ENCODE data around the gene TIMELESS. TPM values are rescaled to one million over a fixed set of nuclear protein-coding genes. Genes with fewer than 3 reads are reported as not detected.
A peak's percentile ranks its signal among the peaks of the same experiment; 100 is the strongest.
"Not testable (repeated sequence)": the region's sequence is repeated elsewhere in the genome, so short reads cannot be mapped to it uniquely, and the experiment has no call there.

The TIMELESS gene
- 10.5 and 11.7 TPM in 2 replicates for total RNA-seq

- DNase-seq (ENCODE audit: low read depth in 2 of 2): peak; percentile 73 to 88
Measured at GRCh38 chr12:56448860-56449621, at the start of gene TIMELESS. Gene TIMELESS, minus strand, starts transcription at chr12:56449426. Its CDS starts 15,256 bp downstream, at chr12:56434170.

GRCh38 chr12:56498126-56498902, 49.1 kb upstream of the TIMELESS start:
- not testable (repeated sequence) for DNase-seq (ENCODE audit: low read depth in 2 of 2)

GRCh38 chr12:56496704-56497103, 47.5 kb upstream of the TIMELESS start:
- peak in 1 of 2 donors; percentile 24 for DNase-seq (ENCODE audit: low read depth in 2 of 2)

GRCh38 chr12:56494481-56494880, 45.3 kb upstream of the TIMELESS start:
- DNase-seq (ENCODE audit: low read depth in 2 of 2): not testable (repeated sequence)

GRCh38 chr12:56494106-56494415, 44.8 kb upstream of the TIMELESS start:
- not testable (repeated sequence) for DNase-seq (ENCODE audit: low read depth in 2 of 2)

- not testable (repeated sequence) for DNase-seq (ENCODE audit: low read depth in 2 of 2)
Measured at GRCh38 chr12:56493409-56494105, 44.3 kb upstream of the TIMELESS start.

GRCh38 chr12:56490360-56490759, 41.1 kb upstream of the TIMELESS start:
- no peak for DNase-seq (ENCODE audit: low read depth in 2 of 2)

GRCh38 chr12:56488041-56488955, 39.1 kb upstream of the TIMELESS start, which contains the start of gene GLS2:
Gene GLS2, minus strand, starts transcription at chr12:56488161. Its CDS starts 43 bp downstream, at chr12:56488118.
- peak; percentile 59 to 71 for DNase-seq (ENCODE audit: low read depth in 2 of 2)

GRCh38 chr12:56487448-56488040, 38.3 kb upstream of the TIMELESS start:
- DNase-seq (ENCODE audit: low read depth in 2 of 2): peak in 1 of 2 donors; percentile 17

GRCh38 chr12:56486694-56487093, 37.5 kb upstream of the TIMELESS start:
- DNase-seq (ENCODE audit: low read depth in 2 of 2): no peak

GRCh38 chr12:56484566-56484965, 35.3 kb upstream of the TIMELESS start:
- DNase-seq (ENCODE audit: low read depth in 2 of 2): no peak

- no peak for DNase-seq (ENCODE audit: low read depth in 2 of 2)
Measured at GRCh38 chr12:56479625-56480024, 30.4 kb upstream of the TIMELESS start.

GRCh38 chr12:56477521-56478225, 28.4 kb upstream of the TIMELESS start:
- DNase-seq (ENCODE audit: low read depth in 2 of 2): no peak

GRCh38 chr12:56476972-56477432, 27.8 kb upstream of the TIMELESS start:
- DNase-seq (ENCODE audit: low read depth in 2 of 2): no peak

GRCh38 chr12:56476143-56476542, 26.9 kb upstream of the TIMELESS start:
- no peak for DNase-seq (ENCODE audit: low read depth in 2 of 2)

- no peak for DNase-seq (ENCODE audit: low read depth in 2 of 2)
Measured at GRCh38 chr12:56474389-56474788, 25.2 kb upstream of the TIMELESS start.

GRCh38 chr12:56469007-56469930, 20.0 kb upstream of the TIMELESS start:
- peak in 1 of 2 donors; percentile 40 for DNase-seq (ENCODE audit: low read depth in 2 of 2)

- peak; percentile 84 to 95 for DNase-seq (ENCODE audit: low read depth in 2 of 2)
Measured at GRCh38 chr12:56468216-56469006, 19.2 kb upstream of the TIMELESS start, which contains the start of gene SPRYD4. Gene SPRYD4, plus strand, starts transcription at chr12:56468578. Its CDS starts 14 bp downstream, at chr12:56468592.

Measured in dermis microvascular lymphatic vessel endothelial cell (primary cell).